ENCODE data around the gene LCN9. TPM values are rescaled to one million over a fixed set of nuclear protein-coding genes. Genes with fewer than 3 reads are reported as not detected.

Gene LCN9
- total RNA-seq, 6 experiments from 2014 or later = not detected

DNA sequence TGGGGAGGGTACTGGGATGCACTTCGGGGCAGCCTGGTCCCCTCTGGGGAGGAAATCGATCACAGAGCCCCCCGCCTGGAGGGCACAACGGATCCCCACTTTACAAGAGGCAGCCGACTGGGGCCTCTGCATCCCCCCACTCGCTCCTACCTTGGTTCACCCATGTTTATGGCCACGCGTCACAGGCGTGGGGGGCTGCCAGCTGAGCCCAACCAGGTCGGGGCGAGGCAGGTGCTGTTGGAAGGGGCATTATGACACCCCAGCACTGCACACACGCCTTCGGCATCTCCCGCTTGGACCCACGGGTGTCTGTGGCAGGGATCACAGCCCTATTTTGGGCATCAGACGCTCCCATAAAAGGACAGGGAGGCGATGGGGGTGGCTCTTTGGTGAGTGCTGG is 21.6 kb downstream of the LCN9 start:
- Mint-ChIP-seq H3K9me3 (no peaks in the 10 kb centered on the region), H3K36me3 (ENCODE audit: low read depth) (no peaks in the 10 kb centered on the region), H3K27ac (no peak overlapping the region), H3K27me3 (ENCODE audit: insufficient read depth) (peaks cover 7% of the 10 kb centered on the region), H3K4me3 (no peak overlapping the region), H3K4me1 (ENCODE audit: low read depth) (no peaks in the 10 kb centered on the region)
- TF ChIP-seq, protein P1, sequence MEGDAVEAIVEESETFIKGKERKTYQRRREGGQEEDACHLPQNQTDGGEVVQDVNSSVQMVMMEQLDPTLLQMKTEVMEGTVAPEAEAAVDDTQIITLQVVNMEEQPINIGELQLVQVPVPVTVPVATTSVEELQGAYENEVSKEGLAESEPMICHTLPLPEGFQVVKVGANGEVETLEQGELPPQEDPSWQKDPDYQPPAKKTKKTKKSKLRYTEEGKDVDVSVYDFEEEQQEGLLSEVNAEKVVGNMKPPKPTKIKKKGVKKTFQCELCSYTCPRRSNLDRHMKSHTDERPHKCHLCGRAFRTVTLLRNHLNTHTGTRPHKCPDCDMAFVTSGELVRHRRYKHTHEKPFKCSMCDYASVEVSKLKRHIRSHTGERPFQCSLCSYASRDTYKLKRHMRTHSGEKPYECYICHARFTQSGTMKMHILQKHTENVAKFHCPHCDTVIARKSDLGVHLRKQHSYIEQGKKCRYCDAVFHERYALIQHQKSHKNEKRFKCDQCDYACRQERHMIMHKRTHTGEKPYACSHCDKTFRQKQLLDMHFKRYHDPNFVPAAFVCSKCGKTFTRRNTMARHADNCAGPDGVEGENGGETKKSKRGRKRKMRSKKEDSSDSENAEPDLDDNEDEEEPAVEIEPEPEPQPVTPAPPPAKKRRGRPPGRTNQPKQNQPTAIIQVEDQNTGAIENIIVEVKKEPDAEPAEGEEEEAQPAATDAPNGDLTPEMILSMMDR (IDR thresholded peaks at IDR 0.05) = no peak
- no peak for DNase-seq

DNA sequence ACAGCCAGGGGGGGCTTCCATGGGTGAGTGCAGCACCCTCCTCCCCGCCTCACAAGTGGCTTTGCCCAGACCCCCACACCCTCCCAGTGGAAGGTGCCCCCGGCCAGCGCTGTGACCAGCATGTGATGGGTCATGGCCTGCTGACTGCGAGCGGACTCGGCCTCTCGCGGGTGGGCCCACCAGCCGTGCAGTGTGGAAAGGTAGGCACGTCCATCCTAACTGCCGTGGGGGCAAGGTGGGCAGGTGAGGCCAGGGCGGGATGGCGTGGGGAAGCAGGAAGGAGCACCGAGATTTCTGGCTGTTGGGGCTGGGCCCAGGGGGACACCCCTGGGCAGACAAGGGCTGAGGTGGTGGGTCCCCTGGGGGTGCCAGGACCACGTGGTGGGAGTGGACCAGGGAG is 24.1 kb downstream of the LCN9 start:
- H3K9me3 Mint-ChIP-seq = peaks cover 5% of the 10 kb centered on the region; the same call in 1 of the 2 replicates
- no peaks in the 10 kb centered on the region for H3K36me3 Mint-ChIP-seq (ENCODE audit: low read depth)
- no peak overlapping the region for H3K27ac Mint-ChIP-seq
- peaks cover 10% of the 10 kb centered on the region for H3K27me3 Mint-ChIP-seq (ENCODE audit: insufficient read depth)
- H3K4me1 Mint-ChIP-seq (ENCODE audit: low read depth) = no peaks in the 10 kb centered on the region
- H3K4me3 Mint-ChIP-seq = no peak overlapping the region
- TF ChIP-seq, protein P1 (IDR thresholded peaks at IDR 0.05) = no peak
- no peak for DNase-seq

DNA sequence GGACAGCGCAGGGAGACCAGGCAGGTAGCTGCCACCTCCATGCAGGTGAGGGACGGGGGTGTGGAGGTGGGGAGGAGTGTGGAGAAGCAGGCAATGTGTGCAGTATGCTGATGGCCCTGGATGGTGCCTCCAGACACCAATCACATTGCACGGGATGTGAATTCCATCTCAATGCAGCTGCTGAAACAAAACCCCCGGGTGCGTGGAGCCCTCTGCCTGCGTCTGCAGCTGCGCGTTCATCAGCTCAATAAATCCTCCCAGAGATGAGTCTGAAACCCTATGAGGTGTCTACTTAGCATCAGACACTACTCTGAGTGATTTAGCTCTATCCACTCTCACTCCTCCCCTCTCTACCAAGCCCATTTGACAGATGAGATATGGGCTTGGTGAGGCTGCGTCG is 25.9 kb downstream of the LCN9 start:
- no peak for DNase-seq
- H3K9me3 Mint-ChIP-seq = peaks cover 5% of the 10 kb centered on the region; the same call in 1 of the 2 replicates
- peaks cover 13% of the 10 kb centered on the region for H3K27me3 Mint-ChIP-seq (ENCODE audit: insufficient read depth)
- H3K4me1 Mint-ChIP-seq (ENCODE audit: low read depth) = no peaks in the 10 kb centered on the region
- H3K36me3 Mint-ChIP-seq (ENCODE audit: low read depth) = no peaks in the 10 kb centered on the region
- TF ChIP-seq, protein P1 (IDR thresholded peaks at IDR 0.05) = no peak
- no peak overlapping the region for H3K27ac Mint-ChIP-seq
- no peak overlapping the region for H3K4me3 Mint-ChIP-seq

DNA sequence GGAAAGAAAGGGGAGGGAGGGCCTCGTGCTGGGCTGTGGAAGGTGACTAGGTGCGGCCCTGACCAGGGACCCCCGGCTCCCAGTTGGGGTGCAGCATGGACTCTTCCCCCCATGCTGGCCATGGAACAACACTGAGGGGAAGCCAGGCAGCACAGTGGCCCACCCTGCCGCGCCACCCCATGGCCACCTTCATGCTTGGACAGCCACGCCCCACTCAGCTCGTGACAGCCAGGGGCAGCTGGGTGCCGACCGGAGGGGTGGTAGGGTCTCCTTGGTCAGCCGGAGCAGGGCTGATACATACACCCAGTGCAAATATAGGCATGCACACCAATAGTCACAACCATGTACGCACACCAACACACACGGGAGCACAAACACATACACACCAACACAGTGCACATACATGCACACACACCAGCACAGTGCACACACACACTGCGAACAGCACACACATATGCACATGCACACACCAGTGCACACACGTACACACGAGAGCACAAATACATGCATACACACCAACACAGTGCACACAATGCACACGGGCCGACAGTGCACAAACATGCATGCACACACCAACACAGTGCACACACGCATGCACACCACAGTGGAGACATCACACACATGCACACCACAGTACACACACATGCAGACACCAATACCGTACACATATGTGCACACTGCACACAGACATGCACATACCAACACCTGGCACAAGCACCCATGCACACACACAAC is 27.9 kb downstream of the LCN9 start:
- peaks cover 5% of the 10 kb centered on the region; the same call in 1 of the 2 replicates for H3K9me3 Mint-ChIP-seq
- no peak for DNase-seq
- H3K4me1 Mint-ChIP-seq (ENCODE audit: low read depth) = no peaks in the 10 kb centered on the region
- H3K27me3 Mint-ChIP-seq (ENCODE audit: insufficient read depth) = peaks cover 13% of the 10 kb centered on the region
- TF ChIP-seq, protein P1 (IDR thresholded peaks at IDR 0.05) = no peak
- H3K36me3 Mint-ChIP-seq (ENCODE audit: low read depth) = no peaks in the 10 kb centered on the region
- H3K4me3 Mint-ChIP-seq = no peak overlapping the region
- H3K27ac Mint-ChIP-seq = no peak overlapping the region

DNA sequence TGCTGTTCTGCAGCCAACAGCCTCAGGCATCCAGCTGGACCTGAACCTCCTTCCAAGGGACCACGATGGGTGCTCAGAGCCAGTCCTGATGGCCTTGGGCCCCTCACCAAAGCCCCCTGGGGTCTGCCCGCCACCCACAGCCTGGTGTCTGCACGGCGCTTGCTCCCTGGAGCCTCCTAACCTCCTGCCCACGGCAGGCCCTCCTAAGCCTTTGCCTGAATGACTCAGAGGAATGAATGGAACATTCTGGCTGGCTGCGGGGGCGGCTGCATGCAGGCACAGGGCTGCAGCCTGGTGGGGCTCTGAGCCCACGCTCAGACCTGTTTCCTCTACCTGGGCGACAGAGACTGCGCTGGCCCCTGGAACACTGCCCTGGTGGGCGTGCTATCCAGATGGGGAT is 29.3 kb downstream of the LCN9 start:
- H3K27me3 Mint-ChIP-seq (ENCODE audit: insufficient read depth) = peaks cover 16% of the 10 kb centered on the region
- TF ChIP-seq, protein P1 (IDR thresholded peaks at IDR 0.05) = no peak
- H3K36me3 Mint-ChIP-seq (ENCODE audit: low read depth) = no peaks in the 10 kb centered on the region
- no peaks in the 10 kb centered on the region for H3K4me1 Mint-ChIP-seq (ENCODE audit: low read depth)
- H3K27ac Mint-ChIP-seq = no peak overlapping the region
- peaks cover 5% of the 10 kb centered on the region; the same call in 1 of the 2 replicates for H3K9me3 Mint-ChIP-seq
- H3K4me3 Mint-ChIP-seq = no peak overlapping the region
- no peak for DNase-seq
